Body of pancreas (tissue), 4 donors: ENCODE measurements around the gene DUSP8. TPM values are rescaled to one million over a fixed set of nuclear protein-coding genes. Genes with fewer than 3 reads are reported as not detected.
"Not testable (repeated sequence)": the region's sequence is repeated elsewhere in the genome, so short reads cannot be mapped to it uniquely, and the experiment has no call there.

Experiments
- ATAC-seq: fragments of 150-250 bp; one replicate; pipeline ENCODE4 v1.9.1; 2016
- DNase-seq, 4 donors: peaks; one replicate each; pipeline ENCODE4 v3.0.0-alpha.2; 2019
- H3K27ac ChIP-seq, 4 donors: fragments of 200-600 bp; sonication (generic); 1 replicate in 3 of 4; 2 replicates in 1 of 4; pipeline versions ENCODE4 v1.5.1 to v1.6.1; 2016 to 2019; ENCODE audit warnings: mild to moderate bottlenecking in 1 of 4, mixed read lengths in 1 of 4, moderate library complexity in 1 of 4
- H3K27me3 ChIP-seq, 2 donors: fragments of 200-600 bp; sonication (generic); one replicate each; pipeline ENCODE4 v1.6.0; 2016; ENCODE audit warnings: mild to moderate bottlenecking in 1 of 2
- H3K36me3 ChIP-seq, 2 donors: fragments of 200-600 bp; sonication (generic); replicated peaks in 1 of 2; 2 replicates each; pipeline ENCODE4 v1.5.1; 2016; ENCODE audit warnings: low read depth in 2 of 2; ENCODE audit not compliant: insufficient read depth in 1 of 2
- H3K4me1 ChIP-seq: fragments of 200-600 bp; sonication (generic); one replicate; pipeline ENCODE4 v1.6.0; 2016
- H3K4me3 ChIP-seq, 2 donors: fragments of 200-600 bp; sonication (generic); 1 replicate in 1 of 2; 2 replicates in 1 of 2; pipeline ENCODE4 v1.5.1; 2016 to 2019
- H3K9me3 ChIP-seq, 3 donors: fragments of 200-600 bp; sonication (generic); 1 replicate in 2 of 3; 2 replicates in 1 of 3; pipeline ENCODE4 v1.5.1; 2016
- POLR2A ChIP-seq, 3 donors: fragments of 450-650 bp; IDR thresholded peaks; one replicate each; pipeline ENCODE4 v1.6.1; 2016; ENCODE audit warnings: antibody characterized with exemption in 3 of 3, mild to moderate bottlenecking in 2 of 3
- WGBS, 2 donors: methylation state at CpG; one replicate each; pipeline ENCODE4 v1.1.5; 2017; 5-methylcytosine and 5-hydroxymethylcytosine counted together
- intact Hi-C: fragments of 100-400 bp; cut with DNase I; formaldehyde crosslinking; loops from one replicate; pipeline ENCODE4 v1.15.1; 2023
- total RNA-seq, 2 donors: library from RNA; depleted of rRNA; stranded (reverse); fragments of >200 nt; gene quantifications; one replicate each; pipeline ENCODE4 v1.1.0, GENCODE V29; 2016
- TF ChIP-seq, protein P1 (sequence below), 7 experiments: fragments of 450-650 bp in 4 of 7; fragments of 200-600 bp in 3 of 7; sonication (generic) in 3 of 7; IDR thresholded peaks; one replicate each; pipeline ENCODE4 v1.5.1; 2016 to 2019; ENCODE audit warnings: antibody characterized with exemption in 7 of 7

DUSP8 gene, protein sequence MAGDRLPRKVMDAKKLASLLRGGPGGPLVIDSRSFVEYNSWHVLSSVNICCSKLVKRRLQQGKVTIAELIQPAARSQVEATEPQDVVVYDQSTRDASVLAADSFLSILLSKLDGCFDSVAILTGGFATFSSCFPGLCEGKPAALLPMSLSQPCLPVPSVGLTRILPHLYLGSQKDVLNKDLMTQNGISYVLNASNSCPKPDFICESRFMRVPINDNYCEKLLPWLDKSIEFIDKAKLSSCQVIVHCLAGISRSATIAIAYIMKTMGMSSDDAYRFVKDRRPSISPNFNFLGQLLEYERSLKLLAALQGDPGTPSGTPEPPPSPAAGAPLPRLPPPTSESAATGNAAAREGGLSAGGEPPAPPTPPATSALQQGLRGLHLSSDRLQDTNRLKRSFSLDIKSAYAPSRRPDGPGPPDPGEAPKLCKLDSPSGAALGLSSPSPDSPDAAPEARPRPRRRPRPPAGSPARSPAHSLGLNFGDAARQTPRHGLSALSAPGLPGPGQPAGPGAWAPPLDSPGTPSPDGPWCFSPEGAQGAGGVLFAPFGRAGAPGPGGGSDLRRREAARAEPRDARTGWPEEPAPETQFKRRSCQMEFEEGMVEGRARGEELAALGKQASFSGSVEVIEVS
- 10 to 100 TPM in 1 of 2 donors, 1 to 10 TPM in 1; 7.0 to 19.1 TPM for total RNA-seq

DNA sequence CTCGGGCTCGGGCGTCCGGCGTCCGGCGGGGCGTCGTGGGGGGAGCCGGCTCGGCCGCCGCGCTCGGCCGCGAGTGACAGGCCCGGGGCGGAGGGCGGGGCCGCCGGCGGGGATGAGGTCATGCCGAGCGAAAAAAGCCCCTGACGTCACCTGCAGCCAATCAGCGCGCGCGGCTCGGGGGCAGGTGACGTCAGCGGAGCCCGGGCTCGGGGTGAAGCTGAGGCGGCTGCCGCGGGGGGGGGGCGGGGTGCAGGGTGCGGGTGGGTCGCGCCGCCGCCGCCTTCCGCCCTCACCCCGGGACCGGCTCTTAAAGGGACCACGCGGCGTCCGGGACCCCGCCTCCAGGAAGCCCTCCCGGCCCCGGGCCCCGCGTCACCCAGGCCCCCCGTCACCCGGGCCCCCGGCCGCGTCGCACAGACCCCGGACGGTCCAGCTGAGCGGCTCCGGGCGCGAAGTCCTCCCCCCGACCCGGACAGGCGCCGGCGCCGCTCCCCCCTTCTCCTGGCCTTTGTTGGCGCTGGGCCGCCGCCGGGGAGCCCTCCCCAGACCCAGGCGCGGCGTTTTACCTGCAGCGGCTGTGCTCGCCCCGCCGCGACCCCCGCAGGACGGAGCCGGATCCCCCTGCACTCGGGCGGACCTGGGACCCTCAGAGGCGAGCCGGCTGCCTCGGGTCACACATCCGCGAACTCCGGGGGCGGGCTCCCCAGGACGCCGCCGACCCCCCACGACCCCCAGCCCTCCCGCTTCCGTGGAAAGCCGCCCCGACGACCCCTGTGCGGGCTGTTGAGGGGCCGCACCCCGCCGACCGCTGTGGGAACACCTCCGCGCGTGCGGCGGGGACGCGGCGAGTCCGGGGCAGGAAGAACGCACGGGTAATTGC lies at the start of gene DUSP8:
Gene DUSP8 (minus strand): TSS at position 75 of the 880 bp plus-strand sequence. CDS start 6,445 bp downstream, outside the sequence.
- peak; percentile 95 to 97 (median 97) for DNase-seq
- peaks cover 56% of the 10 kb centered on the region for H3K4me1 ChIP-seq
- peak within 1 kb of the TSS; percentile 86 to 100 (median 94) for H3K27ac ChIP-seq
- no peaks in the 10 kb centered on the region for H3K36me3 ChIP-seq
- 0 to 1% methylated on average over 9 to 103 of the region's 124 CpGs for WGBS, 2 donors
- intact Hi-C loops, result no loop called here
- no peaks in the 10 kb centered on the region for H3K9me3 ChIP-seq
- no peaks in the 10 kb centered on the region for H3K27me3 ChIP-seq
- peak; percentile 71 for ATAC-seq
- TF ChIP-seq, protein P1, sequence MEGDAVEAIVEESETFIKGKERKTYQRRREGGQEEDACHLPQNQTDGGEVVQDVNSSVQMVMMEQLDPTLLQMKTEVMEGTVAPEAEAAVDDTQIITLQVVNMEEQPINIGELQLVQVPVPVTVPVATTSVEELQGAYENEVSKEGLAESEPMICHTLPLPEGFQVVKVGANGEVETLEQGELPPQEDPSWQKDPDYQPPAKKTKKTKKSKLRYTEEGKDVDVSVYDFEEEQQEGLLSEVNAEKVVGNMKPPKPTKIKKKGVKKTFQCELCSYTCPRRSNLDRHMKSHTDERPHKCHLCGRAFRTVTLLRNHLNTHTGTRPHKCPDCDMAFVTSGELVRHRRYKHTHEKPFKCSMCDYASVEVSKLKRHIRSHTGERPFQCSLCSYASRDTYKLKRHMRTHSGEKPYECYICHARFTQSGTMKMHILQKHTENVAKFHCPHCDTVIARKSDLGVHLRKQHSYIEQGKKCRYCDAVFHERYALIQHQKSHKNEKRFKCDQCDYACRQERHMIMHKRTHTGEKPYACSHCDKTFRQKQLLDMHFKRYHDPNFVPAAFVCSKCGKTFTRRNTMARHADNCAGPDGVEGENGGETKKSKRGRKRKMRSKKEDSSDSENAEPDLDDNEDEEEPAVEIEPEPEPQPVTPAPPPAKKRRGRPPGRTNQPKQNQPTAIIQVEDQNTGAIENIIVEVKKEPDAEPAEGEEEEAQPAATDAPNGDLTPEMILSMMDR (IDR thresholded peaks at IDR 0.05), result no peak
- TF ChIP-seq POLR2A (IDR thresholded peaks at IDR 0.05), result peak; percentile 44 to 78 (median 62)
- H3K4me3 ChIP-seq, result peak within 1 kb of the TSS; percentile 41 to 84

DNA sequence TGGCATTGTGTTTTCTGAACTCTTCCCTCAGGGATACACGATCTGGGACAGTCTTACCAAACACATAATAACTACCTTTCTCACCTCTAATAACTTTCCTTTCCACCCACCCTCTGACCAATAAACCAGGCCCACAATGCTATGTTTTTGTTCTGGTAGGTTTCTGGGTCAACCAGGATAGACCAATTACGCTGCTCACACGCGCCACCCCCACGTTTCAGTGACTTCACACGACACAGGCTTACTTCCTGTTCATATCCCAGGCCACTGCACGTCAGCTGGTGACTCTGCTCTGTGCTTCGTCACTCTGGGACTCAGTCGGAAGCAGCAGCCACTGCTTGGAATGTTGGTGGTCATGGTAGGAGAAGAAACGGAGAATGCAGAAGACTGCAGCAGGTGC lies 47.4 kb upstream of the DUSP8 start:
- no peak for DNase-seq
- H3K4me3 ChIP-seq, result no peak overlapping the region
- ATAC-seq, result no peak
- H3K36me3 ChIP-seq, result no peaks in the 10 kb centered on the region
- H3K27me3 ChIP-seq, result no peaks in the 10 kb centered on the region
- WGBS, 2 donors, result 51 to 68% methylated on average over 10 of the region's 10 CpGs
- TF ChIP-seq, protein P1 (IDR thresholded peaks at IDR 0.05), result no peak
- no peak for TF ChIP-seq POLR2A (IDR thresholded peaks at IDR 0.05)
- H3K27ac ChIP-seq, result no peak overlapping the region
- H3K4me1 ChIP-seq, result no peaks in the 10 kb centered on the region
- no peaks in the 10 kb centered on the region for H3K9me3 ChIP-seq
- intact Hi-C loops, result no loop called here

GRCh38 chr11:1618231-1618630 lies 46.2 kb upstream of the DUSP8 start:
- Histone ChIP-seq H3K27me3 (no peaks in the 10 kb centered on the region), H3K36me3 (no peaks in the 10 kb centered on the region), H3K9me3 (no peaks in the 10 kb centered on the region), H3K4me3 (no peak overlapping the region), H3K4me1 (no peaks in the 10 kb centered on the region), H3K27ac (no peak overlapping the region)
- TF ChIP-seq, protein P1 (IDR thresholded peaks at IDR 0.05), result no peak
- TF ChIP-seq POLR2A (IDR thresholded peaks at IDR 0.05), result no peak
- no peak for ATAC-seq
- intact Hi-C loops, result no loop called here
- DNase-seq, result no peak
- 64 to 81% methylated on average over 10 of the region's 10 CpGs for WGBS, 2 donors

GRCh38 chr11:1608363-1608762 lies 36.3 kb upstream of the DUSP8 start, which contains the start of gene KRTAP5-3:
TSS of gene KRTAP5-3 (minus strand) at chr11:1608463. CDS start at chr11:1608385, 78 bp downstream.
- no peak within 1 kb of the TSS for H3K4me3 ChIP-seq
- no peaks in the 10 kb centered on the region for H3K4me1 ChIP-seq
- no peak for TF ChIP-seq POLR2A (IDR thresholded peaks at IDR 0.05)
- TF ChIP-seq, protein P1 (IDR thresholded peaks at IDR 0.05), result no peak
- WGBS, 2 donors, result 50 to 51% methylated on average over 4 of the region's 4 CpGs
- ATAC-seq (no peak), DNase-seq (no peak)
- no peaks in the 10 kb centered on the region for H3K27me3 ChIP-seq
- no peak within 1 kb of the TSS for H3K27ac ChIP-seq
- intact Hi-C loops, result no loop called here
- no peaks in the 10 kb centered on the region for H3K9me3 ChIP-seq
- no peaks in the 10 kb centered on the region for H3K36me3 ChIP-seq

- WGBS, 2 donors, result 44% methylated on average over 5 of the region's 5 CpGs; no CpG with 5 or more reads in 1 of the 2 donors
- DNase-seq, H3K27ac ChIP-seq, H3K27me3 ChIP-seq, H3K9me3 ChIP-seq, ATAC-seq, H3K36me3 ChIP-seq, intact Hi-C loops, H3K4me1 ChIP-seq, H3K4me3 ChIP-seq: not testable (repeated sequence)
These were observed 35.8 kb upstream of the DUSP8 start for GRCh38 chr11:1607901-1608300.

- H3K4me3 ChIP-seq, H3K9me3 ChIP-seq, DNase-seq, H3K4me1 ChIP-seq, H3K27me3 ChIP-seq, ATAC-seq, H3K27ac ChIP-seq, H3K36me3 ChIP-seq, intact Hi-C loops: not testable (repeated sequence)
- 59 to 77% methylated on average over 14 to 18 of the region's 18 CpGs for WGBS, 2 donors
These were observed 35.2 kb upstream of the DUSP8 start for GRCh38 chr11:1607156-1607845.

DNA sequence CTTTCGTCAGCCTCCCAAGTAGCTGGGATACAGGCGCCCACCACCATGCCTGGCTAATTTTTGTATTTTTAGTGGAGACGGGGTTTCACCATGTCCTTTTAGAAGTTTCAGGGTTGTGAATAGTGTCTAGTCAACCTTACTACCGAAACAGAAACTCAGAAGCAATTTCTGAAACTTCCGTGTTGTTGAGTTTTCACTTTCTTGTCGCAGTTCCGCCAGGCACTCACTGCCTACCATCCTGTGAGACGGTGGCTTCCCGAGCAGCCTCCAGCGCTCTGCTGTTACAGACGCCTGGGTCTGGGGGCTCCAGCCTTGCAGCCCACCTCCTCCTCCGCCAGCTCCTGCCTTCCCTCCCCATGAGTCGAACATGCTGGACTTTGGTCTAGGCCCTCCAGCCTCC lies 33.9 kb upstream of the DUSP8 start:
- H3K27ac ChIP-seq, H3K4me1 ChIP-seq, intact Hi-C loops, H3K9me3 ChIP-seq, H3K36me3 ChIP-seq, DNase-seq, H3K4me3 ChIP-seq, H3K27me3 ChIP-seq, ATAC-seq: not testable (repeated sequence)
- 78 to 82% methylated on average over 13 of the region's 13 CpGs for WGBS, 2 donors
